Bronchial epithelial cell (primary cell): ENCODE data around the gene PCDHGA10. TPM values are rescaled to one million over a fixed set of nuclear protein-coding genes. Genes with fewer than 3 reads are reported as not detected.
A peak's percentile ranks its signal among the peaks of the same experiment; 100 is the strongest.

Experiments
- DNase-seq: peaks from one replicate; pipeline ENCODE4 v3.0.0-alpha.2; 2010; ENCODE audit warnings: low read depth
- FAIRE-seq: peaks from 2 replicates; lab custom pipeline; 2011; peaks lifted over from hg19 to GRCh38; lab: Jason Lieb, UNC
- H3K27me3 ChIP-seq: 2 replicates; pipeline ENCODE4 v1.5.1; 2011; ENCODE audit warnings: low read length; ENCODE audit not compliant: control insufficient read depth, insufficient read depth
- H3K36me3 ChIP-seq: 2 replicates; pipeline ENCODE4 v1.5.1; 2011; ENCODE audit warnings: low read length; ENCODE audit not compliant: control insufficient read depth, insufficient read depth
- H3K4me3 ChIP-seq: 2 replicates; pipeline ENCODE4 v1.5.1; 2011; ENCODE audit warnings: mild to moderate bottlenecking, low read depth, low read length, control low read depth
- CTCF ChIP-seq: IDR thresholded peaks from 2 replicates; pipeline ENCODE4 v1.5.1; 2011; ENCODE audit warnings: mild to moderate bottlenecking, moderate library complexity, low read length, control low read depth, inconsistent platforms; ENCODE audit not compliant: insufficient read depth, severe bottlenecking
- total RNA-seq: library from RNA; depleted of rRNA; stranded (reverse); fragments of >200 nt; gene quantifications from 2 replicates; pipeline ENCODE4 v1.2.1, GENCODE V29; 2014

The PCDHGA10 gene
- total RNA-seq, 1 donor from 2014 or later = 2.1 TPM

GRCh38 chr5:141420855-141421488 lies 8.2 kb downstream of the PCDHGA10 start, which contains the start of gene PCDHGA11:
Gene PCDHGA11, plus strand, starts transcription at chr5:141421051. Its CDS starts 177 bp downstream, at chr5:141421228.
- Histone ChIP-seq H3K36me3 (no peaks in the 10 kb centered on the region), H3K4me3 (peak within 1 kb of the TSS; percentile 40), H3K27me3 (peaks cover 5% of the 10 kb centered on the region)
- peak; percentile 51 for TF ChIP-seq CTCF
- FAIRE-seq (no peak), DNase-seq (peak; percentile 59)

- no peak for TF ChIP-seq CTCF
- peak overlapping the region; percentile 40 for H3K4me3 ChIP-seq
- peaks cover 5% of the 10 kb centered on the region for H3K27me3 ChIP-seq
- FAIRE-seq (no peak), DNase-seq (peak; percentile 11)
- no peaks in the 10 kb centered on the region for H3K36me3 ChIP-seq
Observed at GRCh38 chr5:141421489-141421855, 8.7 kb downstream of the PCDHGA10 start.

- TF ChIP-seq CTCF = no peak
- Histone ChIP-seq H3K4me3 (no peak overlapping the region), H3K36me3 (no peaks in the 10 kb centered on the region), H3K27me3 (peaks cover 5% of the 10 kb centered on the region)
- FAIRE-seq (no peak), DNase-seq (no peak)
Observed at GRCh38 chr5:141422742-141423291, 10.0 kb downstream of the PCDHGA10 start.

- no peak overlapping the region for H3K4me3 ChIP-seq
- no peak for FAIRE-seq
- no peaks in the 10 kb centered on the region for H3K36me3 ChIP-seq
- H3K27me3 ChIP-seq = peaks cover 5% of the 10 kb centered on the region
- no peak for DNase-seq
- TF ChIP-seq CTCF = no peak
Observed at GRCh38 chr5:141427783-141428426, 15.1 kb downstream of the PCDHGA10 start.

GRCh38 chr5:141430332-141431113 lies 17.7 kb downstream of the PCDHGA10 start, which contains the start of gene PCDHGA12:
Gene PCDHGA12, plus strand, starts transcription at chr5:141430507. Its CDS starts 253 bp downstream, at chr5:141430760.
- Histone ChIP-seq H3K4me3 (peak within 1 kb of the TSS; percentile 31), H3K27me3 (peaks cover 2% of the 10 kb centered on the region), H3K36me3 (no peaks in the 10 kb centered on the region)
- TF ChIP-seq CTCF = peak; percentile 45
- DNase-seq (peak; percentile 72), FAIRE-seq (no peak)
